H1 (cell line): Measurements from ENCODE around the gene TMEM120A. TPM values are rescaled to one million over a fixed set of nuclear protein-coding genes. Genes with fewer than 3 reads are reported as not detected.

Experiments used
- ASH2L ChIP-seq: fragments of 200-600, 300-600 bp; sonication (generic); IDR thresholded peaks from one replicate; pipeline ENCODE4 v1.7.1; 2017; ENCODE audit warnings: low read length
- CHD2 ChIP-seq: IDR thresholded peaks from 2 replicates; pipeline ENCODE4 v1.6.1; 2012; ENCODE audit warnings: low read length, improper control_type of control experiment
- CTCF ChIP-seq, 3 experiments: IDR thresholded peaks; 1 replicate in 2 of 3; 2 replicates in 1 of 3; pipeline versions ENCODE4 v1.5.1 to v1.6.1; 2011; ENCODE audit warnings: low read length in 3 of 3, mild to moderate bottlenecking in 3 of 3, inconsistent platforms in 2 of 3, low read depth in 1 of 3, moderate library complexity in 1 of 3; ENCODE audit not compliant: insufficient read depth in 1 of 3; ENCODE audit errors: control extremely low read depth in 1 of 3
- NANOG ChIP-seq: IDR thresholded peaks from 2 replicates; pipeline ENCODE4 v1.6.1; 2011; ENCODE audit warnings: low read length, low read depth, mild to moderate bottlenecking, inconsistent platforms; ENCODE audit not compliant: insufficient read depth, poor library complexity, severe bottlenecking
- ZNF274 ChIP-seq: IDR thresholded peaks from 2 replicates; pipeline ENCODE4 v1.7.0; 2012; ENCODE audit warnings: low read length, borderline replicate concordance; ENCODE audit errors: extremely low read depth
- polyA plus RNA-seq, 7 experiments: library from polyadenylated mRNA; depleted of rRNA in 3 of 7; stranded (reverse) in 5 of 7; unstranded in 2 of 7; fragments of >200 nt in 5 of 7; fragments of 200-250 nt in 2 of 7; gene quantifications; 1 replicate in 5 of 7; 2 replicates in 1 of 7; 4 replicates in 1 of 7; pipeline versions ENCODE4 v1.2.1 to v1.2.3, GENCODE V29; 2011 to 2013; ENCODE audit warnings: missing spikeins in 2 of 7, mixed read lengths in 2 of 7
- total RNA-seq: library from RNA; stranded (reverse); fragmentation: NEBNext Ultra II Directional; extraction: Animal tissue kit (Norgen Biotek cat#: 25700); gene quantifications from 2 replicates; pipeline ENCODE4 v1.2.1, GENCODE V29; 2021

Gene TMEM120A
- total and polyA plus RNA-seq, 2 of the 8 experiments (the other 6 are each of a cell fraction or from before 2014, with no cell fraction given) = 15.6 to 49.9 TPM

GRCh38 chr7:75988568-75989499, 5.6 kb downstream of the TMEM120A start (continued):
- no peak for TF ChIP-seq CTCF (IDR thresholded peaks at IDR 0.05; ENCODE audit: control extremely low read depth in 1 of 3, insufficient read depth in 1 of 3, low read depth in 1 of 3, low read length in 3 of 3)
- TF ChIP-seq NANOG = no peak
- no peak for TF ChIP-seq ZNF274
- no peak for TF ChIP-seq CHD2
- no peak for TF ChIP-seq ASH2L
